Stimulated activated CD8-positive, alpha-beta memory T cell treated with anti-CD3 and anti-CD28 coated beads, Interleukin-12 subunit alpha, Interleukin-12 subunit beta, amount 100 ng/mL, for 24 hours (primary cell): ENCODE results near the gene HYAL1.
A peak's percentile ranks its signal among the peaks of the same experiment; 100 is the strongest.

ENCODE experiments used
- DNase-seq: peaks from one replicate; pipeline ENCODE4 v3.0.0-alpha.2; 2020; ENCODE audit errors: extremely low read depth

The HYAL1 gene

DNA sequence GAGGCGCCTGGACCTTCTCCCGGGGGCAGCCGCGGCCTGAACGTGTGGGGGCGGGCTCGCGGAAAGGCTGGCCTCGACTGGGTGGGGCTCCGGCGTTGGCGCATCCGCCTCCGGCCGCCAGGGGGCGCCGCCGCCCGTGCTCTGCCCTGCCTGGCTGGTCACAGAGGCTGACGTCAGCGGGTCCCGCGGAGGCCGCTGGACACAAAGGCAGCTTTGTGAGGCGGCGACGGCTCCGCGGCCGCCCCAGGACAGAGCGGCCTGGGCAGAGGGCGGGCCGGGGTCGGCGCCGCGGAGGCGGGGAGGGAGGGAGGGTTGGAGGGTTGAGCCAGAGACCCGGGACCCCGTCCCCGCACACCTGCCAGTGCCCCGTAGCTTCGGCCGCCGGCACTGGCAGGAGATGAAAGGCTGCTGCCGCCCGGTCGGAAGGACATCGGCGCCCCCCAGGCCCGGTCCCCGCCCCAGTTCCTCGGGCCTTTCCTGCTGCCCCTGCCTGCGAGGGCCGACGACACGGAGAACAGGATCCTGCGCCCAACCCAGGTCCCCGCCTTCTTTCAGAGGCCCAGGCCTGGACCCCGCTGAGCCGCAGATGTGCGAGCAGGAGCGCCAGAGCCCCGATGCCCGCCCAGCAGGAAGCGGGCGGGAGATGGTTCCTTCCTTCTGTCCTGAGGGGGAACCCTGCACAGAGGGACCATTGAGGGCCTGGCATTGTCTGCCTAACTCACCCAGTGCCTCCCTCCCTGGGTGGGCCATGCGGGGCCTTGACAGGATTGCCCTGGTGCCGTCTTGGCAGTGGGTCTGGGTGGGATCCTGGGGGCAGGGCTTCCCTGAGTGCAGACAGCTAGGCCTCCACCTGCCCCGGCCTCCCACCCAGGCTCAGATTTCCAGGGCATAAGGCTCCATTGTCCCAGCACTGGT is 43.1 kb downstream of the HYAL1 start:
- peak; percentile 58 for DNase-seq

DNA sequence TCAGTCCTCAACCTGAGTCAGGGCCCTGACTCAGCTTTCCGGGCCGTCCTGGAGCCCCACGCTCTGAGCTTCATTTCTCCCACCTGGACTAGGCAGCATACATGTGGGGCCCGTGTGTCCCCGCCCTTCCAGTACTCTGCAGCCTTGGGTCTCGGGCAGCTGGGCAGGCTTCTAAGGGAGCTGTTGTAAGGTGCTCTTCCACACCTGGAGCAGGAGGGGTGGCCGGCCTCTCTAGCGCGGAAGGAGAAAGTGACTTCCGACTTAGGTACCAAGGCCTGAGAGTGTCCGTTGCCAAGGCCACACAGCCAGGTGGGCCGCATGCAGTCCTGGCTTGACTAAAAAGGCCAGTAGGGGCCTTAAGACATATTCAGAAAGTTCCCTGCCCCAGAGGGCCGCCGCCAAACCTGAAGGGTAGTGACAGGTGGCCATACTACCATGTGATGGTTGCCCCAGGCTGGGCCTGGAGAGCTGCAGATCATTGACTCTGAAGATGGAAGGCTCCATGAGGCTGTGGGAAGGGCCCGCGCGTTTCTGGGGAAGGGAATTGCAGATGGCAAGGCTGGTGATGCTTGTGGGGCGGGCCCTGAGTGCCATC is 43.8 kb downstream of the HYAL1 start:
- DNase-seq, result no peak

DNA sequence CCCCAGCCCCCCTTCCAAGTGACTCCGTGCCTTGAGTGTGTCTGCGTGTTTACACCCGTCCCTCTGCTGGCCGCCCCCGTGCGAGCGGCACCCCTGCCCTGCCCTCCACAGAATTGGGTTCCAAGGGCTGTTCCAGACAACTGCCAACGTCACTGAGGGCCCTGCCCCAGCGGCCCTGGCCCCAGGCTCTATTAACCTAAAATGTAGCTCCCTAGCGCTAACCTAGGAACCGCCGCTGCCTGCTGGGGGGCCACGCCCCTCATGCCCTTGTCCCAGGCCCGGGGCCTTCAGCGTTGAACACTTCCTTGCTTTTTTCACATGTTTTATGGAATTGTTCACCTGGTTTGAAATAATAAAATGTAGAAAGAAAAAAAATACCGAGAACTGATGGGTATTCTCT is 44.4 kb downstream of the HYAL1 start:
- DNase-seq, result no peak

DNA sequence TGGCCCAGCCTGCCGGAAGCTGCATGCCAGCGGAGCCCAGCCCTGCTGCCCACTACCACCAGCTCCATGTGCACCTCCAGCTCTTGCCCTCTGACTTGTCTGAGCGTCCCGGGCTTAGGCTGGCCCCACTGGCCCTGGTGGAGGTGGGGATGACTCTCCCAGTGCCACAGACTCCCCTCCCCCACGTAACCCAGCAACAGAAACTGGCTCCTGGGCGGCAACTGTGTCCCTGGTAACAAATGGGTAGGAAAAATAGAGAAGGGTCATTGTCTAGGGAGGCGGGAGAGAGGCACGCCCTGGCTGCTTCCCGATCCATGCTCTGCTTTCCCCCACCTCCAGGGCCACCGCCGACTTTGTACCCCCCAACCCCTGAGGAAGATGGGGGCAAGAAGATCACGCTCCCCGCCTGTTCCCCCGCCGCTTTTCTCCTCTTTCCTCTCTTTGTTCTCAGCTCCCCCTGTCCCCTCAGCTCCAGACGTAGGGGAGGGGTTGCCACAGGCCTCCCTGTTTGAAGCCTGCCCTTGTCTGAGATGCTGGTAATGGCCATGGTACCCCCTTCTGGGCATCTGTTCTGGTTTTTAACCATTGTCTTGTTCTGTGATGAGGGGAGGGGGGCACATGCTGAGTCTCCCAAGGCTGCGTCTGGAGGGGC is 45.2 kb downstream of the HYAL1 start:
- DNase-seq, result no peak

DNA sequence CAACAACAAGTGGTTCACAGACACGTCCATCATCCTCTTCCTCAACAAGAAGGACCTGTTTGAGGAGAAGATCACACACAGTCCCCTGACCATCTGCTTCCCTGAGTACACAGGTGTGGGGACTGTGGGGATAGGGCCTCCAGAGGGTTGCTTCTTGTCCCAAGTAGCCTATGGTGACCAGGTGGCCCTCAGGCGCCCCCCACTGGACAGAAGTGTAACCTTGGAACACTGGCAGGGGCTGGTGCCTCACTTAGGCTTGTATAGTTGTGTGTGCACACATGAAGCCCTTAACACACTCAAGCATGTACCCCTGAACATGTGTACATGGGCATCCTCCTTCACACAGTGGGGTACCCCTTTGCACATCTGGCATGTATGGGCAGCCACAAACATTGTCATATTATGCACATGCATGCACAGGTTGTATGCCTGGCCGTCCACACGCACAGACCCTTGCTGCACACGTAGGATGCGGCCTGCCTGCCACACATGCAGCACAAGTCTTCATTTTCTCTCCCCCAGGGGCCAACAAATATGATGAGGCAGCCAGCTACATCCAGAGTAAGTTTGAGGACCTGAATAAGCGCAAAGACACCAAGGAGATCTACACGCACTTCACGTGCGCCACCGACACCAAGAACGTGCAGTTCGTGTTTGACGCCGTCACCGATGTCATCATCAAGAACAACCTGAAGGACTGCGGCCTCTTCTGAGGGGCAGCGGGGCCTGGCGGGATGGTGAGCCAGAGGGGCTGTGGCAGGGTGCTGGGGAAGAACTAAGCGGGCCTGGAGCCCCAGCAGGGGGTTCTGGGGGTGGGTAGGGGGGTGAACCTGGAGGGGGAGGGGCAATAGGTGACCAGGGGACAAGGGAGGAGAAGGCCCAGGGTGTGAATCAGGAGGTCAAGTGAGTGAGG is 46.1 kb downstream of the HYAL1 start:
- DNase-seq, result no peak

DNA sequence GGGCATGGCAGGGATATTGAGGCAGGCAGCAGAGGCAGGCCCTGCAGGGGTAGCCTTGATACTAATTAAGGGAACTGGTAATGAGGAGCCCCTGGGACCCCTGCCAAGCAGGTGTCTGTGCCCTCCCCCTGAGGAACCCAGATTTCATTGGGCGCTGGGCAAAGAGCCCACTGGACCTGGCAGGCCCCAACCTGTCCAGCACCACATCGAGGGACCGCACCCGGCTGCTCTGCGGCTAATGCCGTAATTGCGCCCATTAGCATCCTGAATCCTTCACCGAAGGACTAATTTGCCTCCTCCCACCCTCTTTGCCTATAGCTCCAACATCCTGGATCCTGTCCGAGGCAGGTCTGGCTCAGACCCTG is 48.1 kb downstream of the HYAL1 start:
- DNase-seq, result no peak

DNA sequence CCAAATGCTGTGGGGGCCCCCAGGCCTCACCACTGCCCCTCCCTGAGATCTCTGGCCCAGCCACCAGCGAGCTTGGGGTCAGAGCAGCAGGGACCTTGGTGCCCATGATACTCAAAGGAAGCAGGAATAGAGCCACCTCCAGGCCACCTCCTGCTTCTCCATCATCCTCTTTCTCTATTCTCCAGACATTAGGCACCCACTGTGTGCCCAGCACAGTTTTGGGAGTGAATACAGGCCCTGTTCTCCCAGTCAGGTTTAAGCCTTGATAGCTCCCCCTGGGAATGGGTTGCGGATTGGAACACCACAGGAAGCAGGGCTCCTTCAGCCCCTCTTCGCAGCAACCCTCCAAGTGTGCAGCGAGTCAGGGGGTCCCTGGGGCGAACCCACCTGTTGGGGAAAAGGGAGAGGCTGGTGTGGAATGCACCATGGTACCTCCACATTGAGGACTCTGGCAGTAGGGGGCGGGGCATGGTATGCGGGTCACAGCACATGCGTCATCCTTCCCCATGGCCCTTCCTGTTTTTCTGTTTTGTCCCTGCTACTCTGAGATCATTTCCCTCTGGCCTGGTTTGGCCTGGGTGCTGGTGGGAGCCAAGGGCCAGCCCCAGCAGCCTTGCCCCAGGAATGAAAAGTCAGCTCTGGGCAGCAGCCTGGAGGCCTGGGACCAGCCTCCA is 48.7 kb downstream of the HYAL1 start:
- no peak for DNase-seq

DNA sequence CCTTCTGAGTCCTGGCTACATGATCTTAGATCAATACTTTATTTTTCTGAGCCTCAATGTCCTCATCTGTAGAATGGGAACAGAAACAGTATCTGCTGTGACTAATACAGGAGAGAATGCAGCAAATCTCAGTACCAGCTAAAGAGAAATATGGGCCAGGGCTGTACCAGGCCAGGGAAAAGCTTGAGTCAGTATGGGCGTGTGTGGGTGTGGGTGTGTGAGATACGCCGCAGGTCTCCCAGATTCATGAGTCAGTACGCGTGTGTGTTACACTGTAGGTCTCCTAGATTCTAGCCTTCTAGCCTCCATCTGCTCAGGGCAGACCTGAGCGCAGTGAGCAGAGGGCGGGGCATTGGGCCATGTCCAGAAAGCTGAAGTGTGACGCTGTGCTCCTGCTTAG is 52.2 kb downstream of the HYAL1 start:
- DNase-seq, result no peak

DNA sequence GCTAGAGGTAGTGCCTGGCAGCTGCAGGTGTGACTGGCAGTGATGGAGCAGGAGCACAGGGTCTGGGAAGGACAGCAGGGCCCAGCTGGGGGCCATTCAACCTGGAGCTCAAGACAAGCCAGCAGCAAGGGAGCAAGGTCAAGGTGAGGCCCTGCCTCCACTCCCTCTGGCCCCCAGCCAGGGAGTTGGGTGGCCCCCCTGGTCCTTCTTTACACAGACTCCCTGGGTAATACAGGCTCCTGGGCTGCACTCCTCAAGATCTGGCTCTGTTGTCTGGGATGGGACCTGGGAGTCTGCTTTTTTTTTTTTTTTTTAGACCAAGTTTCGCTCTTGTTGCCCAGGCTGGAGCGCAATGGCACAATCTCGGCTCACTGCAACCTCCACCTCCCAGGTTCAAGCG is 52.9 kb downstream of the HYAL1 start:
- no peak for DNase-seq
